Measurements from ENCODE around the gene PPIG.
"Not testable (repeated sequence)": the region's sequence is repeated elsewhere in the genome, so short reads cannot be mapped to it uniquely, and the experiment has no call there.

PPIG gene

GRCh38 chr2:169598982-169599381 is 14.8 kb downstream of the PPIG start:
- no peak for DNase-seq

DNA sequence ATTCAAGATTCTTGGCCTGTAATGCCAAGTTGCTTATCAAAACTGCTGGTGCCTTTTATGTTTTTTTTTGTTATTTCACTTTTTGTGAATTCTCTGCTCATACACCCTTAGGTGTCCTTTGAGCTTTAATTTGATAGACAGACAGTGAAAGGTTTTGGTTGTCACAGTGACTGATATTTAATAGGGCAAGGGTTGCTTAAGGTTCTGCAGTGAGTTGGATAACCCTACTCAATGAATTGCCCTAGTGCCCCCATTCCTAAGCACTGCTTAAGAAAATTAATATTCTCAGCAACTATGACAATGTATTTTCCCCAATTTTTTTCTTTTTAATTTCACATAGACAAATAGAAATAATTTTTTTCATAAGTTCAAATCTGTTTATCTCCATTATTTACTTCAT is 15.4 kb downstream of the PPIG start:
- DNase-seq = no peak

GRCh38 chr2:169609264-169609663 is 25.1 kb downstream of the PPIG start:
- DNase-seq = no peak

DNA sequence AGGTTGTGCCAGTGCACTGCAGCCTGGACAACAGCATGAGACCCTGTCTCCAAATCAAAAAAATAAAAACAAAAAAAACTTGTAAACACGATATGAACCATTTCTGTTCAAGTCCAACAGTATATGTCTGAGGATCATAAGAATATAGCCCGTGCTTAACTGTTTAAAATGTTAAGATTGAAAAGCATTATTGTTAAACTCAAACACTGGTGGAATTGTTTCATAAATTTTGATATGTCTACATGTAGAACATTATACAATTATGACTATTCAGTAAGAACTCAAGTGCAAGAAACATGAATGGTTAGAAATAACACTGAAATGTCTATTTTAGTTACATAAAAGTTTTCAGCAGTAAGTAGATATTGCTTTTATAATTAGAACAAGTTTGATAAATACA is 29.7 kb downstream of the PPIG start:
- DNase-seq = no peak

DNA sequence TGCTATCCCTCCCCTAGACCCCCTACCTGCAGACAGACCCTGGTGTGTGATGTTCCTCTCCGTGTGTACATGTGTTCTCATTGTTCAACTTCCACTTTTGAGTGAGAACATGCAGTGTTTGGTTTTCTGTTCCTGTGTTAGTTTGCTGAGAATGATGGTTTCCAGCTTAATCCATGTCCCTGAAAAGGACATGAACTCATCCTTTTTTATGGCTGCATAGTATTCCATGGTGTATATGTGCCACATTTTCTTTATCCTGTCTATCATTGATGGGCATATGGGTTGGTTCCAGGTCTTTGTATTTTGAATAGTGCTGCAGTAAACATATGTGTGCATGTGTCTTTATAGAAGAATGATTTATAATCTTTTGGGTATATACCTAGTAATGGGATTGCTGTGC is 31.8 kb downstream of the PPIG start:
- DNase-seq = not testable (repeated sequence)

GRCh38 chr2:169619946-169620345 is 35.8 kb downstream of the PPIG start:
- no peak for DNase-seq

- DNase-seq = no peak
Observed at GRCh38 chr2:169620509-169620908, 36.4 kb downstream of the PPIG start.

GRCh38 chr2:169623235-169623634 is 39.1 kb downstream of the PPIG start:
- no peak for DNase-seq

DNA sequence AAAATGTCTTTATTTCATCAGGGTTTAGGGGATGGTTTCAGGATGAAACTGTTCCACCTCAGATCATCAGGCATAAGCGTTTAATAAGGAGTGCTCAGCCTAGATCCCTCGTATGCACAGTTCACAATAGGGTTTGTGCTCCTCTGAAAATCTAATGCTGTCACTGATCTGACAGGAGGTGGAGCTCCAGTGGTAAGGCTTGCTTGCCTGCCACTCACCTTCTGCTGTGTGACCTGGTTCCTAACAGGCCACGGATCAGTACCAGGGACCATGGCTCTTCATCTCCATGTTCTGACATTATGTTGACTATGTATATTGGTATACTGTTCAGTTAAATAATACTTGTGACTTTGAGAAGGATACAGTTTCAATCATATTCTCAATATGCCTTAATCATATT is 41.6 kb downstream of the PPIG start:
- no peak for DNase-seq

DNA sequence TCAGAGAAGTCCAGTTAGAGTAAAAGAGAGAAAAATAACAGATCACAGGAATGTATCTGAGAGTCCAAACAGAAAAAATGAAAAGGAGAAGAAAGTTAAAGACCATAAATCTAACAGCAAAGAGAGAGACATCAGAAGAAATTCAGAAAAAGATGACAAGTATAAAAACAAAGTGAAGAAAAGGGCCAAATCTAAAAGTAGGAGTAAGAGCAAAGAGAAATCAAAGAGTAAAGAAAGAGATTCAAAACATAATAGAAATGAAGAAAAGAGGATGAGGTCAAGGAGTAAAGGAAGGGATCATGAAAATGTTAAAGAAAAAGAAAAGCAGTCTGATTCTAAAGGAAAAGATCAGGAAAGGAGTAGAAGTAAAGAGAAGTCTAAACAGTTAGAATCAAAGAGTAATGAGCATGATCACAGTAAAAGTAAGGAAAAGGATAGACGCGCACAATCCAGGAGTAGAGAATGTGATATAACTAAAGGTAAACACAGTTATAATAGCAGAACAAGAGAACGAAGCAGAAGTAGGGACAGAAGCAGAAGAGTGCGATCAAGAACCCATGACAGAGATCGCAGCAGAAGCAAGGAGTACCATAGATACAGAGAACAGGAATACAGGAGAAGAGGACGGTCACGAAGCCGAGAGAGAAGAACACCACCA is 52.4 kb downstream of the PPIG start:
- DNase-seq = no peak

DNA sequence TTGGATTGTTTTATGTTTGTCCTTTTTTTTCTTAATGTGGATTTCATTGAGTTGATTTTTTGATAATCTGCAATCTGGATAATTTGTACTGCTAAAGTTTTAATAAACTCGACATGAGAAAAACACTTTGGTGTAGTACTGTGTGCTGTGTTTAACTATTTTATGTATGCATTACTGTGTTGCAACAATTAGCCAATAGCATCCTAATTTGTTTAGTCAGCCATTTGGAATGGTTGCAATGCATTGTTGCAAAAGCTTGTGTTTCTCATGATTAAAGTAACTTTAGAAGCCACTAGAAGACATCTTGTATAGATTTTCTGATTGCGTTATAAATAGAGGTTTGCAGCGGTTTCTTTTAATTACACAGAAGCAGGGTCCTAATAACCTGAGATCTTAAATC is 53.5 kb downstream of the PPIG start:
- no peak for DNase-seq

DNA sequence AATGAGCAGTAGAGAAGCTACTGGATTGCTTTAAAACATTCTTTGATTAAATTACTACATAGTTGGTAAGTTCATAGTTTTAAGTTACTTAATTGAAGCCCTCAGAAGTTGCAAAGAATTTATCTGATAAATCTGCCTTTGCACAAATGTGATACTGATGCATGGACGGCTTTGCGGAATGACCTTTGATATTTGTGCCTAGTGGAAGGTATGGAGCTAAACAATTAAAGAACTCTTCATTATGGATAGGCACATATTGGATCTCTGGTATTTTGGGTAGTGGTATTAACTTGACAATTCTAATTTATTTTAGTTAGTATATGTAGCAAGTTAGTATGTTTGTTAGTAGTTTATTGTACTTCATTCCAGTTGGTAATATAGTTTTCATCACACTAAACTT is 56.0 kb downstream of the PPIG start:
- no peak for DNase-seq

GRCh38 chr2:169641464-169641863 is 57.3 kb downstream of the PPIG start:
- no peak for DNase-seq

DNA sequence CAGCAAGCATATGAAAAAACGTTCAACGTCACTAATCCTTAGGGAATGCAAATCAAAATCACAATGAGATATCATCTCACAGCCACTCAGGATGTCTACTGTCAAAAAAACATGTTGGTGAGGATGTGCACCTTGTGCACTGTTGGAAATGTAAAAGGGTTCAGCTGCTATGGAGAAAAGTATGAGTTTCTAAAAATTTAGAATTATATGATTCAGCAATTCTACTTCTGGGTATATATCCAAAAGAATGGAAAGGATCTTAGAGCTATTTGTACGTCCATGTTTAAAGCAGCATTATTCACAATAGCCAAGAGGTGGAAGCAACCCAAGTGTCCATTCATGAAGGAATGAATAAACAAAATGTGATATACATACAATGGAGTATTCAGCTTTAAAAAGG is 60.0 kb downstream of the PPIG start:
- no peak for DNase-seq

- no peak for DNase-seq
Observed at GRCh38 chr2:169647496-169647895, 63.3 kb downstream of the PPIG start.

GRCh38 chr2:169649278-169649677 is 65.1 kb downstream of the PPIG start:
- no peak for DNase-seq

DNA sequence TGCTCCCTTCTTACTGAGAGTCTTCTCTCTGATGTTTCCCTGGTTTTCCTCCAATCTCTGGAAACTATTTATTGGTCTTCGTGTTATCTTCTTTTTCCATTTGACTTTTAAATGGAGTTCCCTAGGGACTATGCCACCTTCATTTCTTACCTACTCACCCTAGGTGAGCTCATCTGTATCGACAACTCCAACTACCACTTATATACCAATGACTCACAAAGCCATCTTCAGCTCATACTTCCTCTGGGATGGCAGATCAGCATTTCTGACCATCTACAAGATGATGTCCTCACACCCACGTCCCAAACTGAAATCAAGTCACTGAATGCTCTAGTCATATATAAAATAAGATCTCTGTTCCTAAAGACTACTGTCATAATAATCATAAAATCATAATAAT is 69.5 kb downstream of the PPIG start:
- no peak for DNase-seq

GRCh38 chr2:169656164-169656563 is 72.0 kb downstream of the PPIG start:
- no peak for DNase-seq

DNA sequence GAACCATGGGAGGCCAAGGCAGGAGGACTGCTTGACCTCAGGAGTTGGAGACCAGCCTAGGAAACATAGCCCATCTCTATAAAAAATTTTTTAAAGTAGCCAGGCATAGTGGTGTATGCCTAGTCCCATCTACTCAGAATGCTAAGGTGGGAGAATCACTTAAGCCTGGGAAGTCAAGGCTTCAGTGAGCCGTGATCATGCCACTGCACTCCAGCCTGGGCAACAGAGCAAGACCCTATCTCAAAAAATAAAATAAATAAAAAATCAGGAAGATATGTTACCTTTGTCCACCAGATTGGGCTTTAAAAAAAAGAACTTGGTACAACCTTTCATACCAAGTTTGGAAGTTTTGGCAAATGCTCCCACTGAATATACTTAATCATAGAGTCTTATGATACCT is 74.7 kb downstream of the PPIG start:
- DNase-seq = no peak

DNA sequence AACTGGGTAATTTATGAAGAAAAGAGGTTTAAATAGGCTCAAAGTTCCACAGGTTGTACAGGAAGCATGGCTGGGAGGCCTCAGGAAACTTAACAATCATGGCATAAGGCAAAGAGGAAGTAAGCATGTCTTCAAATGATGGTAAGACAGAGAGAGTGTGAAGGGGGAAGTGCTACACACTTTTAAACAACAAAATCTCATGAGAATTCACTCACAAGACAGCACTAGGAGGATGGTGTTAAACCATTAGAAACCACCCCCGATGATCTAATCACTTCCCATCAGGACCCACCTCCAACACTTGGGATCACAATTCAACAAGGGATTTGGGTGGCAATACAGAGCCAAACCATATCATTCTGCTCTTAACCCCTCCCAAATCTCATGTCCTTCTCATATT is 75.2 kb downstream of the PPIG start:
- DNase-seq = no peak

DNA sequence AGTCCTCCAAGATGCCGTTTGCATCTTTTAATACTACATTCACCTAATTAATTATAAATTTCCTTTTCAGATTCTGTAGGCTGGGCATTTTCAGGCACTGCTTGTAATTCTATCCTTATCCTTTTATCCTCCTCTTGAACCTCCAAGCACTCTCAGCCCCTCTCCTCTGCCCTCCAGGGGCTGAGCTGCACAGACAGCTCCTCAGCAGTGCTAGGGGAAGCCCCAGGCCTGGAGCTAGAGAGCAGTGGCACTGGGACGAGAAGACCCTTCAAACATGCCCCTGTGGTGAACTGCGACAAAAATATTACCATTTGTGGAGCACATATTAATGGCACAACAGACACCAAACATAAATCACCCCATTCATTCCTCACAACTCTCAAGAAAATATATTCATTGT is 77.1 kb downstream of the PPIG start:
- no peak for DNase-seq

GRCh38 chr2:169662744-169663143 is 78.6 kb downstream of the PPIG start:
- DNase-seq = no peak

GRCh38 chr2:169663247-169663646 is 79.1 kb downstream of the PPIG start:
- no peak for DNase-seq

GRCh38 chr2:169664600-169664977 is 80.4 kb downstream of the PPIG start:
- DNase-seq = no peak
